ENCODE data around the gene WDR70.

Gene WDR70

GRCh38 chr5:37730896-37731455 lies 351.9 kb downstream of the WDR70 start:
- no peak for DNase-seq

GRCh38 chr5:37734114-37734513 lies 355.0 kb downstream of the WDR70 start:
- DNase-seq, result no peak

DNA sequence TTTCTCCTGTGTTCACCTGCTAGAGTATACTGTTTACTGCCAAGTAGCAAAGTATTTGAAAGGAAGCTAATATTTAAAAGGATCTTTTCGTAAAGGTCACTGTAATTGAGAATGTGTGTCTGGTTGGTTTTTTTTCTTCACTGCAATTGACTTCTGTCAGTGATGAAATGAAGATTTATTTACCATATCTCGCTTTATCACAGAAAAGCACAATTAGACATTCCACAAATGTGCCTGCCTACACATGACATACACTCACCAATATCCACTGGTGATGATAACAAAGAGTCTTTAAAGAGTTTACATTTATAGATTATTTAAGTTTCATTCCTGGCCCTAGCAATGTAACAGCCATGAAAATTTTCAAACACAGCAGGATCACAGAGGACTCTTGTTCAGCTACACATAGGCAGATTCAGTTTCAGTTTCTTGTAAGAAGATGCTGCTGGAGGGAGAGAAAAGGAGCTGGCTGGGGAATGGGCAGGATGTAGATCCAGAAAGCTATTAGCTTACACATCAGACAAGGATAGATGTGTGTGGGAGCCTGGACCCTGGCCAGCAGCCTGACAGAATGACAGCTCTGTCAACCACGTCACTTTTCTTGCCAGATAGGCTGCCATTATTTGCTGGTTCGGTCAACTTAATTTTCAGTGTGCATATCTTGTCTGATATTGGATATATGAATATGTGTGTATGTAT lies 356.7 kb downstream of the WDR70 start:
- DNase-seq, result no peak

GRCh38 chr5:37736397-37736796 lies 357.3 kb downstream of the WDR70 start:
- no peak for DNase-seq

GRCh38 chr5:37737326-37738056 lies 358.4 kb downstream of the WDR70 start:
- no peak for DNase-seq

GRCh38 chr5:37738057-37738691 lies 359.1 kb downstream of the WDR70 start:
- DNase-seq, result no peak

DNA sequence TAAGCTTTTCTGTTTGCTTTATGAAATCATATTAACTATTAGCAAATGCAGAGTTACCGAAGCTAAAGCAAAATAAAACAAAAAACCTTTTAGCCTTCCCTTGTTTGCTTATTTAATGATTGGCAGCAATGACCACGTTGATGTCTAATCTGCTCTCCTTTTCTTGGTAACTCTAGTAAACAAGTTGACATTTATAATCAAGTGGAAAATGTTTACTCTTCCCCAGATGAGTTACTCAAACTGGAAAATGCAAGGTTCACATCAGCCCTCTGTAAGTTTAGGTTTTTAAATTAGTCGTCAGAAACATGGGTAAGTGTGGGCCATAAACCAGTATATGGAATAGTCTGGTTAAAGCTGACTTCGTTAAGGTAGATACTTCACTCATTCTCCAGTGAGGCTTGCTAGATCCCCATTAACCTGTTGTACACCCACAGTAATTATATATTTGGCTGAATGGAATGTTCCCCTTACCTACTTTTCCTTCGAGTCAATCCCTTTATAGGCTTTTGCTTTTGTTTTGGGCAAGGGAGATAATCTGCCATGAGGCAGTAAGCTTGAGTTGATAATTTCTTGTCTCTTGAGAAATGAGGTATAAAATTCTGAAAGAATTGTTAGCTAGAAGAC lies 359.9 kb downstream of the WDR70 start:
- no peak for DNase-seq

GRCh38 chr5:37739817-37740261 lies 360.7 kb downstream of the WDR70 start:
- DNase-seq, result no peak

DNA sequence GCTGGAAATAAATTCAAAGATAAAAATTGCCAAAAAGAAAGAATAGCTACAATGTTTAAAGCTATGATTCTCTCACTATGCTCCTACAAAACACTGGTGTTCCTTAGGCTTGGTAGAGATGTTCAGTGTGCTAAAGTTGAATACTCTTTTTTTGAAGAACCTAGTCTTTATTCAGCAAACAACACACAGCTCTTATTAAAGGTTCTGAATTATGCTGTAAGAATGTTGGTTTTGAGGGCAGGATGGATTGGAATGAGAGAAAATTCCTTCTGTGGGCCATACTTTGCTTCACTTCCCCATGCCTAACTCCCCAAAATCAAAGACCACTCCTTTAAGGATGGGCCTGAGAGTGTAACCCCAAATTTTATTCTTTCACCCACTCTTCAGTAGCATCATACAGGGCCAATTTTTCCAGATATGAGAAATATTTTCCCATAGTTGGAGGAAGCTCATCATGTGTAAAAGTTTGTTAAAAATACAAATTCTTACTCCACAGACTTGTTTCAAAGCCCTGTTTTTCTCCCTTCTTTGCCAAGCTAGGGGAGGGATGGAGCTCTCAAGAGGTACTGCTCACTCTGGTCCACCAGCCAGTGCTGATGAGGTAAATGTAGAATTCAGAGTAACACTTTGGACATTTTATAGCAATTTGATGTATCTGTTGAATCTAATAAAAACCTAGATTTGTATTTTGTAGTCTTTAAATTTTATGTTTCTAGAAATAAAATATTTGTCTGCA lies 361.4 kb downstream of the WDR70 start:
- no peak for DNase-seq

DNA sequence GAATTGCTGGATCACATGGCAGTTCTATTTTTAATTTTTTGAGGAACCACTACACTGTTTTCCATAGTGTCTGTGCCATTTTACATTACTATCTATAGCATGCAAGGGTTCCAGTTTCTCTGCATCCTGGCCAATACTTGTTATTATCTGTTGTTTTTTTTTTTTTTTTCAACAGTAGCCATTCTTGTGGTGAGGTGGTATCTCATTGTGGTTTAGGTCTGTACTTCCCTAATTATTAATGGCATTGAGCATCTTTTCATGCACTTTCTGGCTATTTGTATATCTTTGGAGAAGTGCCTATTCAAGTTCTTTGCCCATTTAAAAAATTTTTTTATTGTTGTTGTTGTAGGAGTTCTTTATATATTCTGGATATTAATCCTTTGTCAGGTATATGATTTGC lies 363.0 kb downstream of the WDR70 start:
- DNase-seq, result no peak

DNA sequence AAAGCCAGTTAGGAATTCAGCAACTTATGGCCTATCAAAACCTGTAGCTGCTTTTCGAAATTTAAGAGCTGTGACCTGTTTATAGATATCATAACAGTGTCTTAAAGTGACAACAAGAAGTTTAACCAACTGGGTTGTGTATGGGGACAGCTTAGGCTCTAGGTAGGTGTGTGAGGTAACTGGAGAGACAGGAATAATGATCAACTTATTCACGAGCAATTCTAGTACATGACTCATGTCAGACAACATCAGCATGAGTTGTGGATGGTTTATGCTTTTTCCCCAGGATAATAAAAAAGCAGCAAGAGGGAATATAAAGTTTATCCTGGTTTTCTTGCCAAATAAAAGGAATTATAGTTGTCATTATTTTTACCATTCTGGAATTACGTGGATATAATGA lies 372.1 kb downstream of the WDR70 start:
- no peak for DNase-seq

GRCh38 chr5:37754976-37755375 lies 375.9 kb downstream of the WDR70 start:
- no peak for DNase-seq

DNA sequence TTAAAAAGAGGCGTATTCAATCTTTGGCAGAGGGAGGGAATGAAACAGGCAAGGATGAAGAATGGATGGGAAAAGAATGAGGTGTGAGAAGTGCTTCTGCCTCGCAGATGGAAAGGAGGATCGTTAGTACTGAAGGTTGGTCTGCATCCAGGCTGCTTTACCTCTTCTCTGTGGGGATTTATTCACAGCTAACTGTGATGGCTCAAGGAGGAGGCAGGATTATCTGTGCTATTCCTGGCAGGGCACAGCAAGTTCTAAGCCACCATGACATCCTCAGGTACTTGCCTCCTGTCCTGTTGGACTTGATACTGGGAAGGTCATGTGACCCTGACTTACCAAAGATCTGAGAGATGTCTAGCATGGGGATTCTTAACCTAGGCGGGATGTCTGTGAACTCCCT lies 376.5 kb downstream of the WDR70 start:
- no peak for DNase-seq

GRCh38 chr5:37756248-37756647 lies 377.1 kb downstream of the WDR70 start:
- no peak for DNase-seq

DNA sequence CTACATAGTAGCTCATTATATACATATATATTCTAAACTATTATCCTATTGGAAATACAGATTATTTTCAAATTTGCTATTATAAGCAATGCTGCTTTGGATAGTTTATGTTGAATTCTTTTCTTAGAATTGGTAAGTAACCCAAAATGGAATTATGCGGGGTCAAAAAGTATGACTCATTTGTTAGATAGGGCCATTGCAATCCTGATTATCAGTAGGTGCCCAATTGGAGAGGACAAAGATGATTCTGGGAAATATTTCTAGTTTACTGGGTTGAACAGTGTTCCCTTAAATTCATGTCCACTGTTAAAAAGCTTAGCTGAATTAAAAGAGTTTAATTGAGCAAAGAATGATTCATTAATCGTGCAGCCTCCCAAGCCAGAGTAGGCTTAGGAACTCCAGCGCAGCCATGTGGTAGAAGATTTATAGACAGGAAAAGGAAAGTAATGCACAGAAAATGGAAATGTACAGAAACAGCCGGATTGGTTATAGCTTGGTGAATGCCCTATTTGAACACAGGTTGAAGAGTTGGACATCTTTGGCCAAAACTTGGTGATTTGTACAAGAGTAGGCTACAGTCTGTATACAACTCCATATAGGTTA lies 379.0 kb downstream of the WDR70 start:
- DNase-seq, result no peak

DNA sequence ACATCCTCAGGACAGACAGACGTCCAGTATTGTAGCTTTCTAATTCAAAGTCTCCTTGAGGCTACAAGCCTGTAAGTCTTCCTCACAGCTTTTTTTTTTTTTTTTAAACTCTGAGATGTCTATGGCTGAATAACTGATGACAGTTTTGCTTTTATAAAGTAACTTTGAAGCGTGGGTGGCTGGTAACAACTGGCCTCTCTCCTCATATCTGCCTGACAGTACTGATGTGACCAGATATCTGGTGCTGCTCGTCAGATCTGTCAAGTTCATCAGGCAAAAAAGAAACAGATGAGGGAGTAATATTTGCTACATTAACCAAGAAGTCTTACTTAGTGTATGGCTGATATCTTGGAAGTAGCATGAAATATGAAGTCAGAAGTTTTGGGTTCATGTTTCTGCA lies 388.1 kb downstream of the WDR70 start:
- DNase-seq, result no peak

DNA sequence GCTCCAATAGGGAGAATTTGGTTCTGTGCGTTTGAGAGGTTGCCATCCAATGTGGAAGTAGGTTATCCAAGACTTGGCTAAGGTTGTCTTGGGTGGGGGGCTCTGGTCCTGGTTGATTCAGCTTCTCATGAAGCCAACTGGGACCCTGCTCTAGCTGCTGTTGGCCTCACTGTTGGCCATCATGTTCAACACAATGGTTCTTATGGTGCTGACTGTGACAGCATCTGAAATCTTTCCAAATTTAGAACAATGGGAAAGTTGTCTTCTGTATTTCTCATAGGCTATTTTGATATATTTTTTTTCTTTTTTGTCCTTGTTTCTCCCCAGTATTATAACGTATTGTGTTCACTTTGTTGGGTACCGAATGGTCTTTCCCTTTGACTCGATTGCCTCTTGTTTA lies 388.8 kb downstream of the WDR70 start:
- DNase-seq, result no peak

DNA sequence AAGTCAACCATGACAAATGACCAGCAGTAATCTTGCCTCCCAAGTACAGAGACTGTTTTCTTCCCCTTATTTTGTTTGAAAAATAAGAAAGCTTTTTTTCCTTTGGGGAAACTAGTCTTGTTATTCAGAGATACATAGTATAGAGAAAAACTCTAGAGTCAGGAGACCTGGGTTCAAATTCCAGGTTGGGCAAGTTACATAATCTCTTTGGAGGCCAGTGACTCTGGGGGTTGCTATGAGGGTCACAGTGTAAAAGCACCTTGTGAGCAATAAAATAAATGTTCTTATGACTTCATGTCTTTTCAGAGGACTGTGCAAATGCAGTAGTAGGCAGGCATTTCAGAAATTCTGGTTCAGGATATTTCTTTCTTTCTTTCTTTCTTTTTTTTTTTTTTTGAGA lies 389.3 kb downstream of the WDR70 start:
- no peak for DNase-seq

- DNase-seq, result no peak
Observed at GRCh38 chr5:37769108-37769507, 390.0 kb downstream of the WDR70 start.

- no peak for DNase-seq
Observed at GRCh38 chr5:37769840-37770239, 390.7 kb downstream of the WDR70 start.

DNA sequence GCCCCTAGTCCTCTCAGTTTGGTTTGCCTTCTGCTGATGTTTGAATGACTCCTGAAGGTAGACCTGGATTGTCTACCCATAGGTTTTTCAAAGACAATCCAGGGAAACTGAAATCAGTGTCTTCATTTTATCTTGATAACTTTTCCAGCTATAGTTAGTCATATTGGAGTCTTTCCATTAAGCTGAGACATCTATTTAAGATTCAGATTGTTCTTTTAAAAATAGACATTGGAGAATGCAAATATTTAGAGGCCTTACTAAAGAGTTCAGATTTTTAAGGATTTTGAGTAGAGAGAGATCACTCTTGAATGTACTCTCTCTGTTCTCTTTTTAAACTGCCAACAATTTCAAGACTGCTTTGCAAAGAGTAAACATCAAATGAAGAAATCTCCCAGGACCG lies 391.7 kb downstream of the WDR70 start:
- DNase-seq, result no peak

DNA sequence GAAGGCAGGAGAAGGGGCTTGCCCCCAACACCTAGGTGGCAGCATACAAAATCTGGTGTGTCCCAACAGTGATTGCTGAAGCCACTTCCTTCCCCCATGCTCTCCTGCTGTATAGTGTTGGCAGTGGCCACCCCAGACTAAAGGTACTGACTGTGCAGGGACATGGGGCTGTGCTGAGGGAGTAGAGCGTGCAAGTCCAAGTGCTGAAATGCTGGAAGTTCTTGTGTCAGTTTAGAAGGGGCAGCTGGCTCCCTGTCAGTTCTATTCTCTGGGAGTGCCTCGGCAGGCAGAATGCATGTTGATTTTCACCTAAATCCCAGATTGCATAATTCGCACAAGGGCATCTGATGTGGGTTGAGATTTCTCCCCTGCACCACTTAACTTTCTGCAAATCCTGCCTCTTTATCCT lies 392.1 kb downstream of the WDR70 start:
- DNase-seq, result no peak
